Measurements from ENCODE around the gene CCDC106. TPM values are rescaled to one million over a fixed set of nuclear protein-coding genes. Genes with fewer than 3 reads are reported as not detected.

The CCDC106 gene
- total and polyA plus RNA-seq, 7 experiments from 2014 or later: 2.1 to 9.6 (median 3.7) TPM

DNA sequence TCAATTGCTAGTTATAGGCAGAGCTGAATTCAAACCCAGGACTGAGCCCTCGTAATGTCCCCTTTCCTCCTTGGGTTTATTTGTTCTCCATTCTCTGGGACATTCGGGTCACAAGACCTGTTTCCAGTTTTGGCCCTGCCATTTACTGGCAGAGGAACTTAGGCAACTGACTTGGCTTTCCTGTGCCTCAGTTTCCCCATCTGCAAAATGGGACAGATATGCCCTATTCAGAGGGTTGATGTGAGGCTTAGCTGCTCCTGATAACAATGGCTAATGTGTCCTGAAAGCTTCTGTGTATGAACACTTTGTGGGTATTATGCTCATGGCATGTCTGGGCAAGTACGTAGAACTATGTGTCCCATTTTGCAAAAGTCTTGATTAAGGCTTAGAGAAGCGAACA is 46.9 kb upstream of the CCDC106 start:
- Mint-ChIP-seq H3K4me1 (peaks cover 24 to 41% (median 36%) of the 10 kb centered on the region in 7 donors), H3K4me3 (peak overlapping the region; percentile 76 to 91 (median 87)), H3K27me3 (peaks cover 0 to 3% (median 0%) of the 10 kb centered on the region in 5 donors), H3K27ac (peak overlapping the region; percentile 70 to 94 (median 87)), H3K36me3 (peaks cover 0 to 19% (median 9%) of the 10 kb centered on the region in 5 donors), H3K9me3 (peaks cover 0 to 5% (median 0%) of the 10 kb centered on the region in 11 donors)
- H3K36me3 ChIP-seq (ENCODE audit: control insufficient read depth in 2 of 3, insufficient read depth in 3 of 3, low read length in 3 of 3): peaks cover 0 to 26% (median 0%) of the 10 kb centered on the region in 3 experiments
- H3K27me3 ChIP-seq (ENCODE audit: control insufficient read depth in 2 of 2, insufficient read depth in 2 of 2, low read length in 2 of 2): no peaks in the 10 kb centered on the region
- H3K4me1 ChIP-seq (ENCODE audit: control insufficient read depth in 2 of 2, insufficient read depth in 2 of 2, low read length in 2 of 2): peaks cover 0 to 17% of the 10 kb centered on the region in 2 donors
- no peak for DNase-seq
- no peaks in the 10 kb centered on the region for H3K9me3 ChIP-seq (ENCODE audit: control insufficient read depth in 2 of 3, low read length in 3 of 3)
- ChIA-PET POLR2A (interaction anchor here (0.7 to 3.4 kb wide), 6 partner anchors 17 to 53 kb away, joined by 3 to 35 read pairs (median 8); partner anchors contain the start of genes ZNF581 and ZNF784), CTCF (no interaction called here)
- peak overlapping the region; percentile 63 for H3K4me3 ChIP-seq (ENCODE audit: low read length)
- H3K27ac ChIP-seq (ENCODE audit: low read depth, low read length): peak overlapping the region; percentile 93
- ATAC-seq: no peak
- intact Hi-C loops (cut with micrococcal nuclease): no loop called here

DNA sequence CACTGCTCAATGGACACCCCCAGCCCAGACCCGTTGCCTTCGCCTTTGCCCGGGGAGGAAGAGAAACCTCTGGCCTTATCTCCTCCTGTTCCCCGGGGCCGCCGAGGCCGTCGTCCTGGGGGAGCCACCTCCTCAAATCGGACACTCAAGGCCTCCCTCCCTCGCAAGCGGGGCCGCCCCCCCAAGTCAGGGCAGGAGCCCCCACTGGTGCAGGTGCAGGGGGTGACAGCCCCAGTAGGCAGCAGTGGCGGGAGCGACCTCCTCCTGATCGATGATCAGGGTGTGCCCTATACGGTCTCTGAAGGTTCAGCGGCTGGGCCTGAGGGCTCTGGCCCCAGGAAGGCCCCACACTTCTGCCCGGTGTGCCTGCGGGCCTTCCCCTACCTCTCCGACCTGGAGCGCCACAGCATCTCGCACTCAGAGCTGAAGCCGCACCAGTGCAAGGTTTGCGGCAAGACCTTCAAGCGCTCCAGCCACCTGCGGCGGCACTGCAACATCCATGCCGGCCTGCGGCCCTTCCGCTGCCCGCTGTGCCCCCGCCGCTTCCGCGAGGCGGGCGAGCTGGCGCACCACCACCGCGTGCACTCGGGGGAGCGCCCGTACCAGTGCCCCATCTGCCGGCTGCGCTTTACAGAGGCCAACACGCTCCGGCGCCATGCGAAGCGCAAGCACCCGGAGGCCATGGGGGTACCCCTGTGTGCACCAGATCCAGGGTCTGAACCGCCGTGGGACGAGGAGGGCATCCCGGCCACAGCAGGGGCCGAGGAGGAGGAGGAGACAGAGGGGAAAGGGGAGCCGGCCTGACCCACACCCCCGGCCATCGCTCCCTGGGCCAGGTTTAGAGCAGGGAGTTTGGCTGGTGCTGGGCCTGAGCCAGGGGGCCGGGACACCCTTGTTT is 45.7 kb upstream of the CCDC106 start:
- Mint-ChIP-seq H3K36me3 (peaks cover 0 to 15% (median 6%) of the 10 kb centered on the region in 5 donors), H3K27me3 (peaks cover 0 to 3% (median 0%) of the 10 kb centered on the region in 5 donors), H3K4me3 (peak overlapping the region in 5 of 10 donors; percentile 65 to 90 (median 87)), H3K4me1 (peaks cover 30 to 53% (median 49%) of the 10 kb centered on the region in 7 donors), H3K9me3 (peaks cover 0 to 4% (median 0%) of the 10 kb centered on the region in 11 donors), H3K27ac (peak overlapping the region in 5 of 9 donors; percentile 83 to 91 (median 87))
- ATAC-seq: no peak
- intact Hi-C loops (cut with micrococcal nuclease): no loop called here
- Histone ChIP-seq H3K36me3 (ENCODE audit: control insufficient read depth in 2 of 3, insufficient read depth in 3 of 3, low read length in 3 of 3) (peaks cover 0 to 15% (median 0%) of the 10 kb centered on the region in 3 experiments), H3K4me1 (ENCODE audit: control insufficient read depth in 2 of 2, insufficient read depth in 2 of 2, low read length in 2 of 2) (peaks cover 7 to 24% of the 10 kb centered on the region in 2 donors), H3K27ac (ENCODE audit: low read depth, low read length) (no peak overlapping the region), H3K4me3 (ENCODE audit: low read length) (no peak overlapping the region), H3K9me3 (ENCODE audit: control insufficient read depth in 2 of 3, low read length in 3 of 3) (no peaks in the 10 kb centered on the region), H3K27me3 (ENCODE audit: control insufficient read depth in 2 of 2, insufficient read depth in 2 of 2, low read length in 2 of 2) (no peaks in the 10 kb centered on the region)
- ChIA-PET CTCF (interaction anchor here (0.6 kb wide), 1 partner anchor 19 kb away, joined by 3 read pairs; no protein-coding TSS in a partner anchor), POLR2A (interaction anchor here (0.7 to 3.3 kb wide), 2 partner anchors 27 to 37 kb away, joined by 3 to 12 read pairs; no protein-coding TSS in a partner anchor)
- no peak for DNase-seq

DNA sequence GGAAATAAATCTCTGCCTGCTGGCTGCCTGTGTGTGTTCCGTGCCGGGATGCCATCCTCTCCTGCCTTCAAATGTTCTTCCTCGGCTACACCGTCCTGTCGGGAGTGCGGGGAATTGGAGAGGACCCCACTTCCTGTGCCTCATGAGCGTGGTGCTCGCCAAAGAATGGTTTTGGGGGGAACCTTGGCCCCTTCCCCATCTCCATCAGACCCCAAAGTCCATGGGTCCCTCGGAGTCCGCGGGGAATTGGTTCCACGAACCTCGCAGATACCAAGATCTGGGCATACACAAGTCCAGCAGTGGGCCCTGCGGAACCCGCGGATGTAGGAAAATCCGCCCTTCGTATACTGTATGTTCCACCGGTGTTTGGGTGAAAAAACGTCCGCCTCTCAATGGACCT is 44.9 kb upstream of the CCDC106 start:
- intact Hi-C loops (cut with micrococcal nuclease): no loop called here
- peaks cover 0 to 17% (median 6%) of the 10 kb centered on the region in 5 donors for H3K36me3 Mint-ChIP-seq
- H3K9me3 Mint-ChIP-seq: peaks cover 0 to 4% (median 0%) of the 10 kb centered on the region in 11 donors
- Histone ChIP-seq H3K27me3 (ENCODE audit: control insufficient read depth in 2 of 2, insufficient read depth in 2 of 2, low read length in 2 of 2) (no peaks in the 10 kb centered on the region), H3K36me3 (ENCODE audit: control insufficient read depth in 2 of 3, insufficient read depth in 3 of 3, low read length in 3 of 3) (peaks cover 0 to 8% (median 0%) of the 10 kb centered on the region in 3 experiments), H3K27ac (ENCODE audit: low read depth, low read length) (no peak overlapping the region), H3K4me3 (ENCODE audit: low read length) (no peak overlapping the region), H3K4me1 (ENCODE audit: control insufficient read depth in 2 of 2, insufficient read depth in 2 of 2, low read length in 2 of 2) (peaks cover 7 to 24% of the 10 kb centered on the region in 2 donors), H3K9me3 (ENCODE audit: control insufficient read depth in 2 of 3, low read length in 3 of 3) (no peaks in the 10 kb centered on the region)
- H3K4me3 Mint-ChIP-seq: peak overlapping the region in 6 of 10 donors; percentile 40 to 94 (median 65)
- ChIA-PET POLR2A (interaction anchor here (0.6 to 6.9 kb wide), 3 partner anchors 22 to 1232 kb away, joined by 3 to 76 read pairs (median 7); partner anchors contain the start of genes NAT14 and ZNF784), CTCF (no interaction called here)
- H3K27ac Mint-ChIP-seq: peak overlapping the region in 6 of 9 donors; percentile 9 to 72 (median 46)
- peaks cover 36 to 60% (median 55%) of the 10 kb centered on the region in 7 donors for H3K4me1 Mint-ChIP-seq
- no peak for DNase-seq
- ATAC-seq: no peak
- H3K27me3 Mint-ChIP-seq: peaks cover 0 to 3% (median 0%) of the 10 kb centered on the region in 5 donors

DNA sequence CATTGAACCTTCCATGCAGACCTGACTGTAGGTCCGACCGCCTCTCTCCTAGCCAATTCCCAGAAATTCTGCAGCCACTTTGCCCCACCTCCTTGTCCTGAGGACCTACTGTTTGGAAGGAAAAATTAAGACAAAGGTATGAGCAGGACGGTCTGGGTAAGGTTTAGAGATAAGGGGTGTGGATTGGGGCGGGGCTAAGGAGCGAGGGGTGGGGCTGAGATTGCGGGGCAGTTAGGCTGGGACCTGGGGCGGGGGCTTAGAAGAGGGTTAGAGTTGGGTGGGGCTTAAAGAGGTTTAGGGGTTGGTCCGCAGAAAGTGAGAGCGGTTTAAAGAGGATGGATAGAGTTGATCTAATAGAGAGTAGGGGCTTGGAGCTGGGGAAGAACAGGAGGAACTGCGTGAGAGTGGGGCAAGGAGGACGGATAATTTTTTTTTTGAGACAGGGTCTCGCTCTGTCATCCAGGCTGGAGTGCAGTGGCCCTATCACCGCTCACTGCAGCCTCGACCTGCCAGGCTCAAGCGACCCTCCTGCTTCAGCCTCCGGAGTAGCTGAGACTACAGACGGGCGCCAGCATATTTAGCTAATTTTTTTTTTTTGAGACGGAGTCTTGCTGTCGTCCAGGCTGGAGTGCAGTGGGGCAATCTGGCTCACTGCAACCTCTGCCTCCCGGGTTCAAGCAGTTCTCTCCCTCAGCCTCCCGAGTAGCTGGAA is 44.3 kb upstream of the CCDC106 start:
- intact Hi-C loops (cut with micrococcal nuclease): no loop called here
- Histone ChIP-seq H3K9me3 (ENCODE audit: control insufficient read depth in 2 of 3, low read length in 3 of 3) (no peaks in the 10 kb centered on the region), H3K36me3 (ENCODE audit: control insufficient read depth in 2 of 3, insufficient read depth in 3 of 3, low read length in 3 of 3) (peaks cover 0 to 10% (median 0%) of the 10 kb centered on the region in 3 experiments), H3K27ac (ENCODE audit: low read depth, low read length) (no peak overlapping the region), H3K4me1 (ENCODE audit: control insufficient read depth in 2 of 2, insufficient read depth in 2 of 2, low read length in 2 of 2) (peaks cover 7 to 19% of the 10 kb centered on the region in 2 donors), H3K27me3 (ENCODE audit: control insufficient read depth in 2 of 2, insufficient read depth in 2 of 2, low read length in 2 of 2) (no peaks in the 10 kb centered on the region), H3K4me3 (ENCODE audit: low read length) (no peak overlapping the region)
- ATAC-seq (no peak), DNase-seq (no peak)
- H3K4me1 Mint-ChIP-seq: peaks cover 32 to 61% (median 56%) of the 10 kb centered on the region in 7 donors
- peaks cover 0 to 3% (median 0%) of the 10 kb centered on the region in 5 donors for H3K27me3 Mint-ChIP-seq
- peak overlapping the region in 8 of 9 donors; percentile 17 to 72 (median 49) for H3K27ac Mint-ChIP-seq
- peaks cover 0 to 18% (median 6%) of the 10 kb centered on the region in 5 donors for H3K36me3 Mint-ChIP-seq
- peaks cover 0 to 3% (median 0%) of the 10 kb centered on the region in 11 donors for H3K9me3 Mint-ChIP-seq
- CTCF ChIA-PET: interaction anchor here (3.5 kb wide), 1 partner anchor 28 kb away, joined by 42 read pairs; no protein-coding TSS in a partner anchor
- H3K4me3 Mint-ChIP-seq: peak overlapping the region in 9 of 10 donors; percentile 37 to 98 (median 67)
- POLR2A ChIA-PET: interaction anchor here (0.6 to 6.9 kb wide), 8 partner anchors 21 to 1232 kb away, joined by 3 to 76 read pairs (median 4); partner anchors contain the start of genes LENG8, NAT14, ZNF628 and ZNF784

DNA sequence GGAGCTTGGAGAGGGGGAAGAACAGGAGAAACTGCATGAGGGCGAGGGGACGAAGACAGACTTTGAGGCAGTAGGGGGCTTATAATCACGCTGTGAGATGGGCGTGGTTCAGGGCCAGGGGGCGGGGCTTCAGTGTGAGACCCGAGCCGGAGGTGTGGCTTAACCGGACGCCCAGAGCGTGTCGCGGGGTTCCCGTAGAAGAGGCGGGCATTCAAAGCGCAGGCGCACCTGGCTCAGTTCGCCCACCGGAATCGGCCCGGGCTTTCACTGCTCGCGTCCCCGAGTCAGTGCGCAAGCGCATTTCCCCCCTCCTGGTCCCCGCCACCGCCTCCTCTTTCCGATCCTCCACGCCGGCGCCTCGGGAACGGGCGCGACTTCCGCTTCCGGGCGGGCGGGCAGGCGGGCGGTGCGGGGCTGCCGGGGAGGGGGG is 42.8 kb upstream of the CCDC106 start:
- Mint-ChIP-seq H3K27me3 (peaks cover 0 to 3% (median 0%) of the 10 kb centered on the region in 5 donors), H3K27ac (peak overlapping the region; percentile 77 to 96 (median 91)), H3K36me3 (peaks cover 0 to 25% (median 8%) of the 10 kb centered on the region in 5 donors), H3K4me3 (peak overlapping the region; percentile 78 to 98 (median 90)), H3K9me3 (peaks cover 0 to 1% (median 0%) of the 10 kb centered on the region in 11 donors), H3K4me1 (peaks cover 37 to 70% (median 64%) of the 10 kb centered on the region in 7 donors)
- POLR2A ChIA-PET: interaction anchor here (0.7 to 6.9 kb wide), 17 partner anchors 15 to 510 kb away, joined by 3 to 76 read pairs (median 5); partner anchors contain the start of genes U2AF2, ZNF581, ZNF628 and ZNF784
- H3K36me3 ChIP-seq (ENCODE audit: control insufficient read depth in 2 of 3, insufficient read depth in 3 of 3, low read length in 3 of 3): peaks cover 0 to 16% (median 0%) of the 10 kb centered on the region in 3 experiments
- intact Hi-C loops (cut with micrococcal nuclease): loop anchor here (1.0 to 5.0 kb wide), 10 partner anchors 18 to 1468 kb away; partner anchors contain the start of genes ZNF579 (in 2 of the 2), ZNF784 (in 2 of the 2), CNOT3 (in 1 of the 2) and HSPBP1 (in 1 of the 2)
- no peaks in the 10 kb centered on the region for H3K9me3 ChIP-seq (ENCODE audit: control insufficient read depth in 2 of 3, low read length in 3 of 3)
- H3K4me3 ChIP-seq (ENCODE audit: low read length): peak overlapping the region; percentile 51
- CTCF ChIA-PET: interaction anchor here (1.0 to 3.5 kb wide), 12 partner anchors 13 to 464 kb away, joined by 4 to 42 read pairs (median 8); partner anchors contain the start of genes ZNF579 and ZNF784
- DNase-seq: peak; percentile 90 to 99 (median 97)
- H3K27ac ChIP-seq (ENCODE audit: low read depth, low read length): peak overlapping the region; percentile 90
- H3K4me1 ChIP-seq (ENCODE audit: control insufficient read depth in 2 of 2, insufficient read depth in 2 of 2, low read length in 2 of 2): peaks cover 7 to 18% of the 10 kb centered on the region in 2 donors
- H3K27me3 ChIP-seq (ENCODE audit: control insufficient read depth in 2 of 2, insufficient read depth in 2 of 2, low read length in 2 of 2): no peaks in the 10 kb centered on the region
- ATAC-seq: peak; percentile 87

Measured in naive thymus-derived CD4-positive, alpha-beta T cell (primary cell).